PC-9 (cell line): Measurements from ENCODE around the gene NEBL.

Experiments
- EZH2 ChIP-seq: fragments of 200-600 bp; sonication (generic); IDR thresholded peaks from 2 replicates; pipeline ENCODE4 v1.8.0; 2017; ENCODE audit warnings: antibody characterized with exemption, low read depth
- TF ChIP-seq, protein P1 (sequence below): fragments of 200-600 bp; sonication (generic); conservative IDR thresholded peaks from 2 replicates; pipeline ENCODE4 v1.6.1; 2017; ENCODE audit warnings: mixed run types, antibody characterized with exemption, mild to moderate bottlenecking, moderate library complexity

DNA sequence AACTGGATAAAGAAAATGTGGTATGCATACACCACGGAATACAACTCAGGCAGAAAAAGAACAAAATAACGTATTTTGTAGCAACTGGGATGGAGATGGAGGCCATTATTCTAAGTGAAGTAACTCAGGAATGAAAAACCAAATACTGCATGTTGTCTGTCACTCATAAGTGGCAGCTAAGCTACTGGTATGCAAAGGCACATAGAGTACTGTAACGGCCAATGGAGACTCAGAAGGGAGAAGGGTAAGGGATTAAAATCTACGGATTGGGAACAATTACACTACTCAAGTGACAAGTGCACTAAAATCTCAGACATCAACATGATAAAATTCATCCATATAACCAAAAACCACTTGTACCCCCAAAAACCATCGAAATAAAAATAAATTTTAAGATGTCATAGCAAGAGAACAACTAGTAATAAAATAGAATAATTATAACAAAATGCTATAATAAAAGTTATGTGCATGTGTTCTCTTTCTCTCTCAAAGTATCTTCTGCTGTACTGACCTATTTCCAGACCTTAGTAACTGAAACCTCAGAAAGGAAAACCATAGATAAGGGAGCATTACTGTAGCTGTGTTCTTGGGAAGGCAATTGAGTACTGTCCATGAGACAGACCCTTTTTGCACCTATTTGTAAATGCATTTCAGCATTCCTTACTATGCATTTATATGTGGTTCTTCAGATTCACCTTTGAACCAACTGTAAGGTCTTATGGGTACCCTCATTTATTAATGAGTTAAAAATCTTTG, 6.7 kb upstream of the NEBL start:
- TF ChIP-seq, protein P1, sequence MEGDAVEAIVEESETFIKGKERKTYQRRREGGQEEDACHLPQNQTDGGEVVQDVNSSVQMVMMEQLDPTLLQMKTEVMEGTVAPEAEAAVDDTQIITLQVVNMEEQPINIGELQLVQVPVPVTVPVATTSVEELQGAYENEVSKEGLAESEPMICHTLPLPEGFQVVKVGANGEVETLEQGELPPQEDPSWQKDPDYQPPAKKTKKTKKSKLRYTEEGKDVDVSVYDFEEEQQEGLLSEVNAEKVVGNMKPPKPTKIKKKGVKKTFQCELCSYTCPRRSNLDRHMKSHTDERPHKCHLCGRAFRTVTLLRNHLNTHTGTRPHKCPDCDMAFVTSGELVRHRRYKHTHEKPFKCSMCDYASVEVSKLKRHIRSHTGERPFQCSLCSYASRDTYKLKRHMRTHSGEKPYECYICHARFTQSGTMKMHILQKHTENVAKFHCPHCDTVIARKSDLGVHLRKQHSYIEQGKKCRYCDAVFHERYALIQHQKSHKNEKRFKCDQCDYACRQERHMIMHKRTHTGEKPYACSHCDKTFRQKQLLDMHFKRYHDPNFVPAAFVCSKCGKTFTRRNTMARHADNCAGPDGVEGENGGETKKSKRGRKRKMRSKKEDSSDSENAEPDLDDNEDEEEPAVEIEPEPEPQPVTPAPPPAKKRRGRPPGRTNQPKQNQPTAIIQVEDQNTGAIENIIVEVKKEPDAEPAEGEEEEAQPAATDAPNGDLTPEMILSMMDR: no peak
- TF ChIP-seq EZH2: no peak
